ENCODE data around the gene KIAA0753. TPM values are rescaled to one million over a fixed set of nuclear protein-coding genes. Genes with fewer than 3 reads are reported as not detected.

The KIAA0753 gene
- total RNA-seq, 1 experiment from 2014 or later = 18.3 TPM

DNA sequence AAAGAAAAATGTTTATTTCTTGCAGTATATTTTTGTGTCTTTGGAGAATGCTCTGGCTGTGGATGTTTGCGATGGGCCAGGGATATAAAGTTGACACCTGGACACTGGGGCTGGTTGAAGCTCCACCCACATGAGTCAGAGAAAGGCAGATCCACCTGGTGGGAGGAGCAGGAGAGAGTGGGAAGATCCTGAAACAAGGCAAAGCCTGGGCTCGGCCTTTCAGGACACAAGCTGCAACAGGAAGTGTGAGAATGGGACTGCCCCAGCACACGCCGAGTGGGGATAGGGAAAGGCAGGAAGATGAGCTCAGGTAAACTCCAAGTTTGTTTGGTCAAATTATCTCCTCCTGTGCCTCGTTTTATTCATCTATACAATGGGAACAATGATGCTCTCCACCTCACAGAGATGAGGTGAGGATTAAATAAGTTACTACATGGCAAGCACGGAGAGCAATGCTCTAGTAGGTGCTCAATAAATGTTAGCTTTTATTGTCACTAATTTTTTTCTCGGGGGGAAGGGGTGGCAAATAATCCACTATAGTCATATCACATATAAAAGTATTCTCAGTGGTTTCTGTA is 62.7 kb downstream of the KIAA0753 start:
- Histone ChIP-seq H3K36me3 (ENCODE audit: control insufficient read depth in 1 of 2, insufficient read depth in 2 of 2, low read length in 2 of 2) (no peaks in the 10 kb centered on the region), H3K79me2 (ENCODE audit: insufficient read depth, low read length) (no peaks in the 10 kb centered on the region), H3K27ac (ENCODE audit: low read depth, low read length) (no peak overlapping the region), H3K9me3 (ENCODE audit: control insufficient read depth in 1 of 2, insufficient read depth in 1 of 2, low read depth in 1 of 2, low read length in 2 of 2) (no peaks in the 10 kb centered on the region), H3K27me3 (ENCODE audit: insufficient read depth, low read length) (no peaks in the 10 kb centered on the region), H2AFZ (ENCODE audit: low read depth, low read length, poor library complexity, severe bottlenecking) (no peak overlapping the region), H3K4me1 (ENCODE audit: control insufficient read depth in 1 of 2, insufficient read depth in 2 of 2, low read length in 2 of 2) (peaks cover 0 to 25% of the 10 kb centered on the region in 2 experiments; a peak in 3 of 4 replicates), H3K4me2 (ENCODE audit: low read length) (peak overlapping the region; percentile 23; the same call in 1 of the 2 replicates), H3K9ac (ENCODE audit: low read length) (no peak overlapping the region), H3K9me2 (ENCODE audit: insufficient read depth) (no peaks in the 10 kb centered on the region), H4K20me1 (ENCODE audit: insufficient read depth) (no peaks in the 10 kb centered on the region), H3K4me3 (replicated peaks in 1 of 2; ENCODE audit: low read depth in 1 of 2, low read length in 2 of 2) (no peak overlapping the region)
- CTCF ChIA-PET = no interaction called here
- TF ChIP-seq YY1 (IDR thresholded peaks at IDR 0.05; ENCODE audit: extremely low read depth, insufficient replicate concordance, low read depth, low read length) (no peak), CBX3 (IDR thresholded peaks at IDR 0.05; ENCODE audit: low read depth) (no peak; the same call in 1 of the 2 replicates), JUND (IDR thresholded peaks at IDR 0.05) (no peak), EZH2 (IDR thresholded peaks at IDR 0.05) (no peak), REST (IDR thresholded peaks at IDR 0.05; ENCODE audit: low read depth) (no peak), TCF7L2 (IDR thresholded peaks at IDR 0.05; ENCODE audit: borderline replicate concordance, extremely low read depth, insufficient read depth, insufficient read length) (no peak), EZH2phosphoT487 (IDR thresholded peaks at IDR 0.05; ENCODE audit: borderline replicate concordance) (no peak), SRF (IDR thresholded peaks at IDR 0.05; ENCODE audit: low read depth) (no peak), EGR1 (IDR thresholded peaks at IDR 0.05; ENCODE audit: low read depth) (no peak), SP1 (IDR thresholded peaks at IDR 0.05; ENCODE audit: low read depth) (no peak), SIN3A (IDR thresholded peaks at IDR 0.05; ENCODE audit: low read depth) (no peak)
- TF ChIP-seq, protein P1, sequence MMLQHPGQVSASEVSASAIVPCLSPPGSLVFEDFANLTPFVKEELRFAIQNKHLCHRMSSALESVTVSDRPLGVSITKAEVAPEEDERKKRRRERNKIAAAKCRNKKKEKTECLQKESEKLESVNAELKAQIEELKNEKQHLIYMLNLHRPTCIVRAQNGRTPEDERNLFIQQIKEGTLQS (IDR thresholded peaks at IDR 0.05) = no peak
- BruUV-seq (replicated peaks) = no TSS peak
- intact Hi-C loops (cut with micrococcal nuclease) = no loop called here
- RAD21 ChIA-PET (ENCODE audit: low non-redundant PET in 1 of 2, low total read pairs in 2 of 2, uncharacterized antibody in 2 of 2, unreplicated experiment in 2 of 2) = no interaction called here
- POLR2A ChIA-PET = no interaction called here
- ATAC-seq (peak; percentile 92), DNase-seq (ENCODE audit: low read depth, low spot score) (peak; percentile 7)
